Measurements from ENCODE around the gene SERGEF. TPM values are rescaled to one million over a fixed set of nuclear protein-coding genes. Genes with fewer than 3 reads are reported as not detected.

Gene SERGEF
- total RNA-seq, 1 experiment from 2014 or later = 28.5 TPM

- peak; percentile 22 for DNase-seq (ENCODE audit: low read depth)
Observed at GRCh38 chr11:17951685-17952388, 61.0 kb downstream of the SERGEF start.

GRCh38 chr11:17950644-17951043 lies 62.2 kb downstream of the SERGEF start:
- DNase-seq (ENCODE audit: low read depth) = no peak

GRCh38 chr11:17948296-17948695 lies 64.6 kb downstream of the SERGEF start:
- no peak for DNase-seq (ENCODE audit: low read depth)

GRCh38 chr11:17939542-17939941 lies 73.3 kb downstream of the SERGEF start:
- DNase-seq (ENCODE audit: low read depth) = no peak

- DNase-seq (ENCODE audit: low read depth) = no peak
Observed at GRCh38 chr11:17936790-17937189, 76.1 kb downstream of the SERGEF start.

GRCh38 chr11:17934194-17934593 lies 78.7 kb downstream of the SERGEF start:
- DNase-seq (ENCODE audit: low read depth) = no peak

GRCh38 chr11:17933708-17934107 lies 79.1 kb downstream of the SERGEF start:
- peak; percentile 3 for DNase-seq (ENCODE audit: low read depth)

DNA sequence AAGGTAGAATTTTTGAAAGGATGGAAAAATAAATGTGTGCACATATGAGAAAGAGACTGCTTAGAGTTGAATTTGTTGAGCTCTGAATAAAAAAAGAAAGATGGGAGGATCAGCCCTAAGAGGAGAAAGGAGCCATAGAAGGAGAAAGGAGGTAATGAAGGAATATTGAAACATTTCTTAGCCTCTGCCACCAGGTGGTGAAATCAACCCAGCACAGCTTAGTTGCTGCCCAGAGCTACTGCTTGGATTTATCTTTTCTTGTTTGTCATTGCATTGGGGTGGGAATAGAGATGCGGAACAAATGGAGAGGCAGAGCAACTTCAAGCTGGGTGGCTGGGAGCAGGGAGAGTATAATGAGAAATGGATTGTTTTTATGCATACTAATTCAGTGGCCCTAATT lies 80.4 kb downstream of the SERGEF start:
- DNase-seq (ENCODE audit: low read depth) = no peak

GRCh38 chr11:17931595-17931994 lies 81.3 kb downstream of the SERGEF start:
- no peak for DNase-seq (ENCODE audit: low read depth)

- DNase-seq (ENCODE audit: low read depth) = no peak
Observed at GRCh38 chr11:17930544-17931125, 82.2 kb downstream of the SERGEF start.

DNA sequence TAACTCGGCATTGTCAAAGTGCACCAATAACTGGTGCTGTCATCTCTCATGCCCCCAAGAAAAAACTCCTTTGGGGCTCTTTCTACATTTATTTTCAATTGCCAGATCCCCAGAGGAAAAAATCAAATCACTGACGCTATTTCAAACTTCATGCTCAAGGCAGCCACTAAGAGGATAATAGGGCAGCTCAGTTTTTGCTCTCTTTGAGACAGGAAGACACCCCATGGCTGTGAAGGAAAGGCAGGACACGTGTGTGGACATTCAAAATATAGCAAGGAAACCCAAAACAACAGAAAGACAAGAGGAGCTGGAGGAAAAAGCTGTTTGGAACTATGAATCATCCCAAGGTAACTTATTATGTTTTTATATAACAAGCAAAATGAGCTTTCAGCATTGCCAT lies 83.7 kb downstream of the SERGEF start:
- no peak for DNase-seq (ENCODE audit: low read depth)

DNA sequence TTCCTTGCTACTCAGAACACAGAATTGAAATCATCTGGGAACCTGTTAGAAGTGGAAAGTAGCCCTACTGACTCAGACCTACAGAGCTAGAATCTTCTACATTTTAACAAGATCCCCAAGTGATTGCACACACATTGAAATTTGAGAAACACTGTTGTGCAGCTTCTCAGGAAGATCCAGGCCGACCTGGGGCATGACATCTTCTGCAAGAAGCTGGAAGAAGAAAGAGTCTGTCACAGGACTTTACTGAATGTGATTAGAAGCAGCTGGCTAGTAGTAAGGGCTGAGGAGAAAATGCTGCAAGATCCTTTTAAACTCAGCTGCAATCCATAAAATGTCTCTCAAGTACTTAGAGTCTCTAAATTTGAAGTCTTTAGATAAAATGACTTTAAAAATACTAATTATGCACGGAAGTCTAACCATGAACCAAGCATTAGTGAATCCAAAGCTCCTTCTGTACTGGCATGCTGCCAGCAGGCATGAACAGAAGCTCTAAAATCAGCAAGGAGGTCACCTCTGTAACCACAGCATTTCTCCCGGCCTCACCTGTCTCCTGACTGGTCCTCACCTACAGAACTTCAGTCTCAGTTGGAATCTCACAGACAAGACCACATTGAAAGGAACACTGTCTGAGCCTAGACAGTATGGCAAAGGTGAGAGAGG lies 85.0 kb downstream of the SERGEF start:
- DNase-seq (ENCODE audit: low read depth) = no peak

DNA sequence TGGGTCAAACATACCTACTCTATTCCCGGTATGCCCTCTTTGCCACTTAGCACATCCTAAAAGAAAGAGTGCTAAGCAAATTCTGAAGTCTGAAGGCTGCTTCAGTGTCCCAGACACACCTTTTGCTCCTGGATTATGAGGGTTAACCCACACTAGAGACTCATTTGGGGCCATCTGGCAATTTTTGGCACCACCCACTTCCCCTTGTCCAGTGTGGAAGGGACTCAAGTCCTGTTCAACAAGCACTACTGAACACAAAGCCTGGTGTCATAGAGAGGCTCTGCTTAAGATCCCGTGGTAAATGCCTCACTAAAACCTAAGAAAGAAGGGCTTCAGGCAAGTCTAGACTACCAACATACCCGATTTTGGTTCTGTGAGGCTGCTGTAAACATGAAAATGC lies 85.8 kb downstream of the SERGEF start:
- no peak for DNase-seq (ENCODE audit: low read depth)

- peak; percentile 74 for DNase-seq (ENCODE audit: low read depth)
Observed at GRCh38 chr11:17924713-17925112, 88.1 kb downstream of the SERGEF start.

- peak; percentile 14 for DNase-seq (ENCODE audit: low read depth)
Observed at GRCh38 chr11:17923217-17923616, 89.6 kb downstream of the SERGEF start.

DNA sequence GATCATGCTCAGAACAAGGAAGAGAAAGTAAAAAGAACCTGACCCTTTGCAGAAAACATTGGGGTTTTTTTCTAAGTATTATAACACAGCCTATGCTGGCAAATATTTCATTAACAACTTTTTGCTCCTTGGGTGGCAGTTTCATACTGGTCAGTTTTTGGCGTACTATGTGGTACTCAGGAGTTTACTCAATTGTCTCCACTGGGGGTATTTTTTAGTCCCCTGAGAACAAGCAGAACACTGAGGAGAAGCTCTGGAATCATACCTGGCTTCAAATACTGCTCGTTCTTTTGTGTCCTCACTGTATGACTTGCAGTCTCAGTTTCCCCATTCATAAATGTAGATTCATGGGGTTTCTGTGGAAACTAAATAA lies 90.4 kb downstream of the SERGEF start:
- no peak for DNase-seq (ENCODE audit: low read depth)

DNA sequence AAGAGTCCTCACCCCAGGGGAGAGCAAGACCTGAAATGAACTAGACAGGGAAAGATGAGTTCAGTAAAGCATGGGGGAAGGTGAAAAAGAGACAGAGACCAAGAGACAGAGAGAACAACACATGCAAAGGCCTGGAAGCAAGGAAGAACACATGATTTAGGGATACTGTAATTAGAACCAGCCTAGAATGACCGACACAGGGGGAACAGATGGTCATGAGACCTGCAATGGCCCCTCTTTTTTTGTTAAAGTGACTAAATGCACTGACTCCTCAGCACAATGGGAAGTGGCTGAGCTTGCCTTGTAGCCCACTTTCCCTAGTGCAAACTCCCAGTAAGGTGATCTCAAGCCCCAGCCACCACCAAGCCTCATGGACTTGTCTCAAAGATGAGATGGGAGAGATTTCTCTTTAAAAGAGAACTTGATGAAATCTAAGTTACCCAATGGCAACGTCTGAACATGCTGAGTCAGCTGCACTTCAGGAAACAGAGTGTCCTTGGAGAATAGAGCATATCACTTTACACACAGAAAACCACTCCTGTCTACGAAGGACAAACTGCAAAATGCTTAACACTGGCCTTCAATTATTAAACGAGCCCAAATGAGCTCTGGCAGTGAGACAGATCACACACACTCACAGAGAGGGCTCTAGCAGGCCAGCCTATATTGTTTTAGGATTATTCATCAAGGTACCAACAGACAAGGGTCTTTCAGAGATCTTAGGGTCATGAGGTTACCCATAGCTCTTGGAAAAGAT lies 91.0 kb downstream of the SERGEF start:
- peak; percentile 3 for DNase-seq (ENCODE audit: low read depth)

GRCh38 chr11:17918049-17918605 lies 94.7 kb downstream of the SERGEF start:
- DNase-seq (ENCODE audit: low read depth) = no peak

DNA sequence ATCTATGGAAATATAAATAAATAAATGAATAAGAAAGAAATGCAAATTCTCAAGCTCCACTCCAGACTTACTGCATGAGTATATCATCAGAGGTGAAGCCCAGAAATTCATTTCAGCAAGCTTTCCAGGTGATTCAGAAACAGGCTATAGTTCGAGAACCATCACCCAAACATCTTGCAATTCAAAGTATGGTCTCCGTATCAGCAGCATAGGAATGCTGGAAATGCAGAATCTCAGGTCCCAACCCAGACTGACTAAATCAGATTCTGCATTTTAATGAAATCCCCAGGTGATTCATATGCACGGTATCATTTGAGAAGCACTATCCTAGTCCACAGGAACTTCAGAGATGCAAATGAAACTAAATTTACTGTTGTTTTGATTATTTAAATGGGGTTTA lies 95.3 kb downstream of the SERGEF start:
- no peak for DNase-seq (ENCODE audit: low read depth)

GRCh38 chr11:17915500-17916143 lies 97.2 kb downstream of the SERGEF start:
- DNase-seq (ENCODE audit: low read depth) = peak; percentile 48

DNA sequence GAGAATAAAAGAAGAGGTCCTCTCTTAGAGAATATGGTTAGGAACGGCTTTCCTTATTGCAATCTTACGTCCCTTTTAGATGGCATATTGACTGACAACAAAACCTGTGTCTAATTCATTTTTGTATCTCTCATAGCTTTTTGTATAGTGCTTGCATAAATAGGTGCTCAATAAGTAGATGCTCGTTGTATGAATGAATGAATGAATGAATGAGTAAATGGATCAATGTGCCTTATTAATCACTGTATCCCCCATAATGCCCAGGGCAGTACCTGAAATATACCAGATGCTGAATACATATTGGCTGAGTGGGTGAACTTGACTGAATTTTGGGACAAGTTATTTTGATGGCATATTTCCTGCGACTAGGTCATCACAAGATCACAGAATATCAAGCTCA lies 97.9 kb downstream of the SERGEF start:
- DNase-seq (ENCODE audit: low read depth) = no peak

DNA sequence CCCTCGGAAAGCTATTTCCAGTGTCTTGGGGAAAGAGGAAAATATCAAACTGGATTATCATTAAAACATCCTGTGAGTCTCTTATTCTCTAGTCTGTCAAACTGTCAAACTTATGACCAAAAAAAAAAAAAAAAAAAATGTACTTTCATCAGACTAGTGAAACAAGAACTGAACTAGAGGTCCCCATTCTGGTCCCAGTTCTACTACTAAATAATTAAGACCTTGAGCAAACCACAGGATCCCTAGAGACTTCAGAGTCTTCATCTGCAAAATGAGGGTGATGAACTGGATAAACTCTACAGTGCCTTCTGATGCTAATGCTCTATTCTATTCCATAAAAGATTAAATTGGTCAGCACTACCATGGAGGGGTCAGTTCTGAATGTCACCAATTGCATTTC lies 105.8 kb downstream of the SERGEF start:
- DNase-seq (ENCODE audit: low read depth) = no peak

All from M059J (cell line).